ENCODE data around the gene RGL2. TPM values are rescaled to one million over a fixed set of nuclear protein-coding genes. Genes with fewer than 3 reads are reported as not detected.

Gene RGL2
- total and polyA plus RNA-seq, 2 of the 4 experiments (the other 2 are of a cell fraction) = 4.1 to 26.9 TPM

GRCh38 chr6:33251395-33252012 is 47.2 kb downstream of the RGL2 start:
- no peak overlapping the region for H3K56ac ChIP-seq (ENCODE audit: extremely low read depth, insufficient read depth, low read length)
- H2AFZ ChIP-seq (replicated peaks; ENCODE audit: low read length, poor library complexity) = no peak overlapping the region
- H3K79me1 ChIP-seq (ENCODE audit: low read depth in 1 of 2, low read length in 2 of 2) = peaks cover 3 to 35% of the 10 kb centered on the region in 2 experiments; a peak in 3 of 4 replicates
- H2BK5ac ChIP-seq (ENCODE audit: low read depth, low read length, poor library complexity, severe bottlenecking) = no peak overlapping the region
- H4K20me1 ChIP-seq (ENCODE audit: insufficient read depth, low read length) = peaks cover 3% of the 10 kb centered on the region; the same call in 1 of the 2 replicates
- TF ChIP-seq RCOR1 (IDR thresholded peaks at IDR 0.05; ENCODE audit: insufficient replicate concordance, low read length) = no peak
- no peak for TF ChIP-seq SMC3 (IDR thresholded peaks at IDR 0.05; ENCODE audit: low read depth, low read length)
- TF ChIP-seq ELK1 (IDR thresholded peaks at IDR 0.05; ENCODE audit: borderline replicate concordance, low read depth, low read length) = no peak
- TF ChIP-seq RFX5 (IDR thresholded peaks at IDR 0.05; ENCODE audit: low read depth, low read length) = no peak
- TF ChIP-seq BHLHE40 (IDR thresholded peaks at IDR 0.05; ENCODE audit: low read depth, low read length) = no peak
- TF ChIP-seq MAZ (IDR thresholded peaks at IDR 0.05; ENCODE audit: borderline replicate concordance, low read depth, low read length) = no peak
- TF ChIP-seq CEBPB (IDR thresholded peaks at IDR 0.05; ENCODE audit: low read depth, low read length) = no peak
- no peak for TF ChIP-seq FOS (IDR thresholded peaks at IDR 0.05; ENCODE audit: low read depth, low read length)
- TF ChIP-seq MXI1 (IDR thresholded peaks at IDR 0.05; ENCODE audit: borderline replicate concordance, low read depth, low read length) = no peak
- TF ChIP-seq NFE2L2 (IDR thresholded peaks at IDR 0.05; ENCODE audit: low read depth, low read length) = no peak
- H3K4me1 ChIP-seq (ENCODE audit: control insufficient read depth, insufficient read depth, low read length) = peaks cover 12% of the 10 kb centered on the region
- dilution Hi-C loops (cut with HindIII; ENCODE audit: low sequenced_read_pairs, unreplicated experiment) = no loop called here
- H4K5ac ChIP-seq (ENCODE audit: low read depth, low read length) = no peak overlapping the region
- in situ Hi-C loops (cut with MboI; ENCODE audit: low sequenced_read_pairs) = no loop called here
- H3K14ac ChIP-seq (replicated peaks; ENCODE audit: low read depth, low read length) = no peak overlapping the region
- H3K23ac ChIP-seq (ENCODE audit: low read depth, low read length) = 0 out of 2 replicates have a peak overlapping the region, but pooled peaks have one; percentile 80
- H3K4ac ChIP-seq (ENCODE audit: low read depth, low read length) = no peak overlapping the region
- ChIA-PET POLR2A (ENCODE audit: unreplicated experiment) (interaction anchor here (1.0 kb wide), 1 partner anchor 18 kb away, joined by 4 read pairs; no protein-coding TSS in a partner anchor), CTCF (interaction anchor here (0.5 to 0.6 kb wide), 2 partner anchors 11 to 46 kb away, joined by 3 read pairs; no protein-coding TSS in a partner anchor)
- H2BK15ac ChIP-seq (ENCODE audit: low read depth, low read length) = no peak overlapping the region
- no peak overlapping the region for H3K27ac ChIP-seq (ENCODE audit: insufficient read depth, low read length)
- peak overlapping the region in 1 of 2 experiments; percentile 13; a peak in 1 of 4 replicates for H4K8ac ChIP-seq (ENCODE audit: low read depth in 2 of 2, low read length in 2 of 2)
- peaks cover 11% of the 10 kb centered on the region for H3K9me1 ChIP-seq (ENCODE audit: insufficient read depth, low read length)
- peak overlapping the region; percentile 20; the same call in 1 of the 2 replicates for H2AK5ac ChIP-seq (ENCODE audit: low read depth, low read length)
- 92% methylated on average over 5 of the region's 6 CpGs; no CpG with 5 or more reads in 1 of the 2 experiments for WGBS, 2 experiments (ENCODE audit: extremely low coverage in 2 of 2, insufficient read length in 1 of 2)
- peaks cover 10% of the 10 kb centered on the region; the same call in 1 of the 2 replicates for H3K36me3 ChIP-seq (ENCODE audit: control insufficient read depth, insufficient read depth, low read length)
- H3K18ac ChIP-seq (ENCODE audit: low read depth, low read length) = no peak overlapping the region
- peak overlapping the region; percentile 36; the same call in 1 of the 2 replicates for H2BK20ac ChIP-seq (ENCODE audit: low read depth, low read length)
- H3K4me3 ChIP-seq (ENCODE audit: insufficient read depth, low read depth, low read length) = no peak overlapping the region
- H2AK9ac ChIP-seq (replicated peaks; ENCODE audit: low read depth, low read length, poor library complexity) = no peak overlapping the region
- H3K27me3 ChIP-seq (ENCODE audit: control insufficient read depth, insufficient read depth, low read length) = no peaks in the 10 kb centered on the region
- H3K9me3 ChIP-seq (ENCODE audit: control insufficient read depth, insufficient read depth, low read length) = no peaks in the 10 kb centered on the region
- H4K91ac ChIP-seq (ENCODE audit: insufficient read depth, low read depth, low read length) = no peak overlapping the region
- no peak overlapping the region for H2BK120ac ChIP-seq (ENCODE audit: low read depth, low read length)
- ATAC-seq (ENCODE audit: low read depth) (no peak), DNase-seq (peak; percentile 10)
- intact Hi-C loops (cut with micrococcal nuclease) = no loop called here
- no peak overlapping the region for H3K4me2 ChIP-seq (ENCODE audit: low read depth, low read length)
- no peak overlapping the region for H3K9ac ChIP-seq (ENCODE audit: low read depth, low read length)
- no TSS peak for BruUV-seq (replicated peaks)

Measured in IMR-90 (cell line).